Ovary (tissue), 3 donors: Measurements from ENCODE around the gene FNBP1.

ENCODE experiments used
- EP300 ChIP-seq: sonication (generic); formaldehyde crosslinking; IDR thresholded peaks from one replicate; pipeline ENCODE4 v1.6.1; 2017; ENCODE audit warnings: antibody characterized with exemption
- TF ChIP-seq, protein P1 (sequence below), 3 donors: fragments of 450-650 bp in 2 of 3; fragments of 200-600 bp in 1 of 3; IDR thresholded peaks; one replicate each; pipeline versions ENCODE4 v1.5.1 to v1.8.0; 2016 to 2022; ENCODE audit warnings: antibody characterized with exemption in 3 of 3, mild to moderate bottlenecking in 1 of 3
- donor health status: DM: no; HTN: no; CAD: no.

DNA sequence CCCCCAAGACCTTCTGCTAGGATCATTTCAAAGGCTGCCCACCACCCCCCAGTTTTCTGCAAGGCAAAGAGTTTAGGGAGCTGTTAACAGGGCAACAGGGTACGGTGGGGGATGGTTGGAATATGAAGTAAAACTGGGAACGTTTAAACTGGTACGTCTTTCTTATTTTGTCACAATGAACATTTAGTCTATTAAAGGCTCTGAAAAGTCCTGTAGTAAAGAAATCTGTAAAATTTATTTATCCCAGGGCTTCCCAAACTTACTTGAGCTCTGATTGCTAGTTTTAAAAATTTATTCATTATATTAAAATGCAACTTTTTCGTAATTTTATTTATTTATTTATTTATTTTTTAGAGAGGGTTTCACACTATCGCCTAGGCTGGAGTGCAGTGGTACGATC, 145.7 kb downstream of the FNBP1 start:
- TF ChIP-seq, protein P1, sequence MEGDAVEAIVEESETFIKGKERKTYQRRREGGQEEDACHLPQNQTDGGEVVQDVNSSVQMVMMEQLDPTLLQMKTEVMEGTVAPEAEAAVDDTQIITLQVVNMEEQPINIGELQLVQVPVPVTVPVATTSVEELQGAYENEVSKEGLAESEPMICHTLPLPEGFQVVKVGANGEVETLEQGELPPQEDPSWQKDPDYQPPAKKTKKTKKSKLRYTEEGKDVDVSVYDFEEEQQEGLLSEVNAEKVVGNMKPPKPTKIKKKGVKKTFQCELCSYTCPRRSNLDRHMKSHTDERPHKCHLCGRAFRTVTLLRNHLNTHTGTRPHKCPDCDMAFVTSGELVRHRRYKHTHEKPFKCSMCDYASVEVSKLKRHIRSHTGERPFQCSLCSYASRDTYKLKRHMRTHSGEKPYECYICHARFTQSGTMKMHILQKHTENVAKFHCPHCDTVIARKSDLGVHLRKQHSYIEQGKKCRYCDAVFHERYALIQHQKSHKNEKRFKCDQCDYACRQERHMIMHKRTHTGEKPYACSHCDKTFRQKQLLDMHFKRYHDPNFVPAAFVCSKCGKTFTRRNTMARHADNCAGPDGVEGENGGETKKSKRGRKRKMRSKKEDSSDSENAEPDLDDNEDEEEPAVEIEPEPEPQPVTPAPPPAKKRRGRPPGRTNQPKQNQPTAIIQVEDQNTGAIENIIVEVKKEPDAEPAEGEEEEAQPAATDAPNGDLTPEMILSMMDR (IDR thresholded peaks at IDR 0.05): no peak
- TF ChIP-seq EP300: no peak
